OCI-LY1 (cell line): ENCODE results near the gene CLDN12.

Source experiments
- H2AFZ ChIP-seq: fragments of 200-600 bp; sonication (generic), shearing (Covaris generic); 2 replicates; pipeline ENCODE4 v1.6.0; 2014; ENCODE audit warnings: antibody characterized with exemption, mild to moderate bottlenecking, low read length
- H3F3A ChIP-seq: fragments of 200-600 bp; sonication (generic), shearing (Covaris generic); 2 replicates; pipeline ENCODE4 v1.6.0; 2014; ENCODE audit warnings: mild to moderate bottlenecking, antibody characterized with exemption, low read length, moderate library complexity; ENCODE audit not compliant: insufficient read depth
- H3K27ac ChIP-seq: fragments of 200-600 bp; sonication (generic); 2 replicates; pipeline ENCODE4 v1.5.1; 2014; ENCODE audit warnings: low read length, mixed run types, mild to moderate bottlenecking, low read depth; ENCODE audit not compliant: poor library complexity, severe bottlenecking
- H3K27me3 ChIP-seq: fragments of 200-600 bp; sonication (generic); 2 replicates; pipeline ENCODE4 v1.6.0; 2014; ENCODE audit warnings: antibody characterized with exemption, mild to moderate bottlenecking, low read length, moderate library complexity; ENCODE audit not compliant: insufficient read depth
- H3K36me3 ChIP-seq: fragments of 200-600 bp; sonication (generic); 2 replicates; pipeline ENCODE4 v1.6.1; 2014; ENCODE audit warnings: mild to moderate bottlenecking, antibody characterized with exemption, low read length, moderate library complexity, mixed read lengths; ENCODE audit not compliant: insufficient read depth
- H3K4me1 ChIP-seq: fragments of 200-600 bp; sonication (generic); 2 replicates; pipeline ENCODE4 v1.5.1; 2014; ENCODE audit warnings: mild to moderate bottlenecking, low read length, moderate library complexity; ENCODE audit not compliant: insufficient read depth, severe bottlenecking
- H3K4me2 ChIP-seq: fragments of 200-600 bp; sonication (generic), shearing (Covaris generic); 2 replicates; pipeline ENCODE4 v1.6.1; 2014; ENCODE audit warnings: low read length
- H3K4me3 ChIP-seq: fragments of 200-600 bp; sonication (generic); 2 replicates; pipeline ENCODE4 v1.5.1; 2014; ENCODE audit warnings: low read length, low read depth, mild to moderate bottlenecking, mixed read lengths; ENCODE audit not compliant: poor library complexity, severe bottlenecking
- H3K79me2 ChIP-seq: fragments of 200-600 bp; shearing (Covaris generic); 2 replicates; pipeline ENCODE4 v1.6.1; 2016; ENCODE audit warnings: mixed run types, low read length, mixed read lengths; ENCODE audit not compliant: insufficient read depth
- H3K9ac ChIP-seq: fragments of 200-600 bp; sonication (generic), shearing (Covaris generic); 2 replicates; pipeline ENCODE4 v1.6.1; 2014; ENCODE audit warnings: mild to moderate bottlenecking, low read length, mixed read lengths
- H3K9me2 ChIP-seq: fragments of 200-600 bp; sonication (generic), shearing (Covaris generic); 2 replicates; pipeline ENCODE4 v1.6.1; 2014; ENCODE audit warnings: low read depth, mild to moderate bottlenecking, low read length, mixed read lengths
- H3K9me3 ChIP-seq: fragments of 200-600 bp; shearing (Covaris generic); 2 replicates; pipeline ENCODE4 v1.6.1; 2014; ENCODE audit warnings: low read length, mixed read lengths
- H4K20me1 ChIP-seq: fragments of 200-600 bp; sonication (generic), shearing (Covaris generic); 2 replicates; pipeline ENCODE4 v1.6.0; 2016; ENCODE audit warnings: mild to moderate bottlenecking, low read length; ENCODE audit not compliant: insufficient read depth
- EZH2 ChIP-seq: fragments of 200-600 bp; sonication (generic), shearing (Covaris generic); IDR thresholded peaks from 2 replicates; pipeline ENCODE4 v1.8.0; 2017; ENCODE audit warnings: borderline replicate concordance, mixed run types, mild to moderate bottlenecking, antibody characterized with exemption, low read length, moderate library complexity, mixed read lengths
- TF ChIP-seq, protein P1 (sequence below): fragments of 200-600 bp; sonication (generic), shearing (Covaris generic); IDR thresholded peaks from 2 replicates; pipeline ENCODE4 v1.5.1; 2017; ENCODE audit warnings: mild to moderate bottlenecking, antibody characterized with exemption, low read length, moderate library complexity, mixed read lengths

CLDN12 gene

DNA sequence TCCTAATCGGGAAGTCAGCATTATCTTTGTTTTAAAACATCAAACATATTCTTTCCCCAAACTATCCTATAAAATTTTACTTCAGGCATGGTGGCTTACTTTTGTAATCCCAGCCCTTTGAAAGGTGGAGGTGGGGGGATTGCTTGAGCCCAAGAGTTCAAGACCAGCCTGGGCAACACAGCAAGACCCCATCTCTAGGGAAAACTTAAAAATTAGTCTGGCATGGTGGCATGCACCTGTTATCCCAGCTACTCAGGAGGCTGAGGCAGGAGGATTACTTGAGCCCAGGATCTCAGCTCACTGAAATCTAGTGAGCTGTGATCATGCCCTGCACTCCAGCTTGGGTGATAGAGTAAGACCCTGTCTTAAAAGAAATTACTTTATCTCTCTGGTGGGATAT, 4.9 kb downstream of the CLDN12 start:
- Histone ChIP-seq H3F3A (no peaks in the 10 kb centered on the region), H3K4me1 (peaks cover 8% of the 10 kb centered on the region), H3K9me3 (no peaks in the 10 kb centered on the region), H3K9me2 (no peaks in the 10 kb centered on the region), H3K27ac (no peak overlapping the region), H3K27me3 (no peaks in the 10 kb centered on the region), H3K36me3 (peaks cover 19% of the 10 kb centered on the region), H3K4me3 (no peak overlapping the region), H3K4me2 (no peak overlapping the region), H3K9ac (no peak overlapping the region), H3K79me2 (no peaks in the 10 kb centered on the region), H2AFZ (no peak overlapping the region), H4K20me1 (no peaks in the 10 kb centered on the region)
- TF ChIP-seq EZH2, result no peak
- TF ChIP-seq, protein P1, sequence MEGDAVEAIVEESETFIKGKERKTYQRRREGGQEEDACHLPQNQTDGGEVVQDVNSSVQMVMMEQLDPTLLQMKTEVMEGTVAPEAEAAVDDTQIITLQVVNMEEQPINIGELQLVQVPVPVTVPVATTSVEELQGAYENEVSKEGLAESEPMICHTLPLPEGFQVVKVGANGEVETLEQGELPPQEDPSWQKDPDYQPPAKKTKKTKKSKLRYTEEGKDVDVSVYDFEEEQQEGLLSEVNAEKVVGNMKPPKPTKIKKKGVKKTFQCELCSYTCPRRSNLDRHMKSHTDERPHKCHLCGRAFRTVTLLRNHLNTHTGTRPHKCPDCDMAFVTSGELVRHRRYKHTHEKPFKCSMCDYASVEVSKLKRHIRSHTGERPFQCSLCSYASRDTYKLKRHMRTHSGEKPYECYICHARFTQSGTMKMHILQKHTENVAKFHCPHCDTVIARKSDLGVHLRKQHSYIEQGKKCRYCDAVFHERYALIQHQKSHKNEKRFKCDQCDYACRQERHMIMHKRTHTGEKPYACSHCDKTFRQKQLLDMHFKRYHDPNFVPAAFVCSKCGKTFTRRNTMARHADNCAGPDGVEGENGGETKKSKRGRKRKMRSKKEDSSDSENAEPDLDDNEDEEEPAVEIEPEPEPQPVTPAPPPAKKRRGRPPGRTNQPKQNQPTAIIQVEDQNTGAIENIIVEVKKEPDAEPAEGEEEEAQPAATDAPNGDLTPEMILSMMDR, result no peak

DNA sequence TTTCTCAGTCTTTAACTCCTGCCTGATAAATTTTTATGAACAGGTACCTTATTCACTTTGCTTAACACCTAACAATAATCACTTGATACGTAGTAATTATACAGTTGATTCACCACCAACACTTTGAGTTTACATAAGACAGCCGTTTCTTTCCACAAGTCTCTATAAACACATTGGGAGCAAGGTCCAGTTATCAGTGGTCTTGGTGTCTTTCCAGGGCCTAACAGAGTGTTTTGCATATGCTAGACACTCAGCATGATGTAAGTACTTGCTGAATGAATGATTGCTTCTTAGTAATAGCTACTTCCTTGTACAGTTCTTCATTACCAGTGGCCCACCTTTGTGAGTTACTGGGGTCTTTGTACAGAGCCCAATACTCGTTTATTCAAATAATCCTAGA, 6.4 kb downstream of the CLDN12 start:
- no peaks in the 10 kb centered on the region for H3K9me2 ChIP-seq
- no peaks in the 10 kb centered on the region for H3K79me2 ChIP-seq
- H3F3A ChIP-seq, result no peaks in the 10 kb centered on the region
- peaks cover 19% of the 10 kb centered on the region for H3K36me3 ChIP-seq
- no peak overlapping the region for H3K4me2 ChIP-seq
- no peak overlapping the region for H2AFZ ChIP-seq
- no peak overlapping the region for H3K27ac ChIP-seq
- H3K9me3 ChIP-seq, result no peaks in the 10 kb centered on the region
- H3K9ac ChIP-seq, result no peak overlapping the region
- TF ChIP-seq, protein P1, result no peak
- TF ChIP-seq EZH2, result no peak
- no peaks in the 10 kb centered on the region for H3K27me3 ChIP-seq
- H4K20me1 ChIP-seq, result no peaks in the 10 kb centered on the region
- no peak overlapping the region for H3K4me3 ChIP-seq
- no peaks in the 10 kb centered on the region for H3K4me1 ChIP-seq

DNA sequence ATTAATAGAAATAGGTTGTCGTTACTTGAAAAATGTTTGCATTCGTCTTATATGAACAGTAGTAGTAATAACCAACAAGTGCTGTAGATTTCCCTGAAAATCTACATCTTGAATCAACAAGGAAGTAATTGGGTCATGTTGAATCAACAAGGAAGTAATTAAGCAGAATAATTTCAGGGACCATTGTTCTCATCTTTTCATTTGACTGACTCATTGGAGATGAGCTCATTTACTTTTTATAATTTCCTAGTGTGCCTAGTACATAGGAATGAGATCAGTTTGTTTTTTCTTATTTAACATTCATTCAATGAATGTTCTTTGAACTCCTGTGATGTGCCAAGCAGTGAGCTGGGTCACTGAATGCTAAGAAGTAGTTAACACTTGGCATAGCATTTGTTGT, 8.2 kb downstream of the CLDN12 start:
- no peaks in the 10 kb centered on the region for H3K9me2 ChIP-seq
- H3F3A ChIP-seq, result no peaks in the 10 kb centered on the region
- no peak for TF ChIP-seq EZH2
- TF ChIP-seq, protein P1, result no peak
- peaks cover 19% of the 10 kb centered on the region for H3K36me3 ChIP-seq
- H3K79me2 ChIP-seq, result no peaks in the 10 kb centered on the region
- H3K27ac ChIP-seq, result no peak overlapping the region
- H3K4me2 ChIP-seq, result no peak overlapping the region
- H3K9ac ChIP-seq, result no peak overlapping the region
- no peaks in the 10 kb centered on the region for H3K9me3 ChIP-seq
- H3K4me3 ChIP-seq, result no peak overlapping the region
- no peaks in the 10 kb centered on the region for H3K27me3 ChIP-seq
- no peaks in the 10 kb centered on the region for H3K4me1 ChIP-seq
- H2AFZ ChIP-seq, result no peak overlapping the region
- no peaks in the 10 kb centered on the region for H4K20me1 ChIP-seq
